GM21737 (cell line): ENCODE results near the gene SFSWAP.
A peak's percentile ranks its signal among the peaks of the same experiment; 100 is the strongest.
"Not testable (repeated sequence)": the region's sequence is repeated elsewhere in the genome, so short reads cannot be mapped to it uniquely, and the experiment has no call there.

Experiments
- ATAC-seq: cut with Tn5 transposase; IDR thresholded peaks from one replicate; pipeline ENCODE4 v1.9.1; 2021; ENCODE audit warnings: mild to moderate bottlenecking, moderate library complexity; ENCODE audit not compliant: unreplicated experiment

SFSWAP gene

GRCh38 chr12:131679186-131679585 is 31.7 kb upstream of the SFSWAP start:
- not testable (repeated sequence) for ATAC-seq

- not testable (repeated sequence) for ATAC-seq
Measured at GRCh38 chr12:131679816-131680215, 31.1 kb upstream of the SFSWAP start.

- ATAC-seq = not testable (repeated sequence)
Measured at GRCh38 chr12:131680392-131681256, 30.3 kb upstream of the SFSWAP start.

GRCh38 chr12:131681257-131681620 is 29.7 kb upstream of the SFSWAP start:
- no peak for ATAC-seq

- peak; percentile 100 for ATAC-seq
Measured at GRCh38 chr12:131681746-131682509, 29.0 kb upstream of the SFSWAP start.

GRCh38 chr12:131682510-131682895 is 28.4 kb upstream of the SFSWAP start:
- peak; percentile 8 for ATAC-seq

- ATAC-seq = no peak
Measured at GRCh38 chr12:131683266-131684014, 27.4 kb upstream of the SFSWAP start.

- no peak for ATAC-seq
Measured at GRCh38 chr12:131684015-131684725, 26.7 kb upstream of the SFSWAP start.

- no peak for ATAC-seq
Measured at GRCh38 chr12:131687346-131688125, 23.4 kb upstream of the SFSWAP start.

- no peak for ATAC-seq
Measured at GRCh38 chr12:131688131-131688844, 22.6 kb upstream of the SFSWAP start.

- no peak for ATAC-seq
Measured at GRCh38 chr12:131688845-131689154, 22.1 kb upstream of the SFSWAP start.

- ATAC-seq = no peak
Measured at GRCh38 chr12:131690320-131690719, 20.6 kb upstream of the SFSWAP start.

- no peak for ATAC-seq
Measured at GRCh38 chr12:131692431-131692830, 18.5 kb upstream of the SFSWAP start.

GRCh38 chr12:131693149-131693548 is 17.7 kb upstream of the SFSWAP start:
- ATAC-seq = no peak

- ATAC-seq = no peak
Measured at GRCh38 chr12:131694116-131694838, 16.6 kb upstream of the SFSWAP start.

GRCh38 chr12:131695968-131696367 is 14.9 kb upstream of the SFSWAP start:
- ATAC-seq = no peak

- no peak for ATAC-seq
Measured at GRCh38 chr12:131698286-131698685, 12.6 kb upstream of the SFSWAP start.

GRCh38 chr12:131699434-131699833 is 11.5 kb upstream of the SFSWAP start:
- ATAC-seq = no peak

- no peak for ATAC-seq
Measured at GRCh38 chr12:131700271-131700670, 10.6 kb upstream of the SFSWAP start.
